HepG2 (cell line): ENCODE data around the gene ONECUT1. TPM values are rescaled to one million over a fixed set of nuclear protein-coding genes. Genes with fewer than 3 reads are reported as not detected.

Experiments
- ATAC-seq: fragments of 200-7000 bp; cut with Tn5 transposase; 3 replicates; pipeline ENCODE4 v1.9.1; 2020; ENCODE audit warnings: mild to moderate bottlenecking, moderate library complexity
- BruUV-seq: library from RNA; stranded (reverse); fragments of 400-500 nt; replicated peaks from 2 replicates; lab custom pipeline; 2021; lab: Mats Ljungman, UMichigan
- CTCF ChIA-PET: fragments of 300-600 bp; formaldehyde crosslinking; extraction: SDS; loops from one replicate; lab custom pipeline; 2021; ENCODE audit warnings: low total read pairs, inconsistent platforms, low intra/inter-chr PET ratio; lab: Yijun Ruan, JAX
- POLR2A ChIA-PET: fragments of 350-600 bp; sonication (Branson Sonifier 250); formaldehyde crosslinking; loops from one replicate; lab custom pipeline; 2020; ENCODE audit warnings: antibody characterized with exemption, inconsistent platforms; lab: Yijun Ruan, JAX
- DNase-seq: peaks from one replicate; pipeline ENCODE4 v3.0.0-alpha.2; 2015; ENCODE audit warnings: low spot score
- FAIRE-seq: peaks from 3 replicates; lab custom pipeline; 2011; peaks lifted over from hg19 to GRCh38; lab: Jason Lieb, UNC
- H2AFZ ChIP-seq: one replicate; pipeline ENCODE4 v1.6.1; 2011; ENCODE audit warnings: low read length, inconsistent platforms
- H3K27ac ChIP-seq: fragments of 300-600 bp; 3 replicates; pipeline ENCODE4 v1.8.0; 2011; ENCODE audit warnings: mixed run types, mild to moderate bottlenecking, mixed read lengths, low read length, inconsistent platforms; ENCODE audit not compliant: insufficient read depth; ENCODE audit errors: extremely low read length
- H3K27me3 ChIP-seq, 2 experiments: fragments of 200-600 bp in 1 of 2; 2 replicates in 1 of 2; 3 replicates in 1 of 2; pipeline versions ENCODE4 v1.6.0 to v1.8.0; 2011; ENCODE audit warnings: low read length in 2 of 2, mild to moderate bottlenecking in 2 of 2, moderate library complexity in 2 of 2, inconsistent platforms in 1 of 2; ENCODE audit not compliant: insufficient read depth in 2 of 2, control insufficient read depth in 1 of 2
- H3K36me3 ChIP-seq, 2 experiments: fragments of 200-600 bp in 1 of 2; replicated peaks in 1 of 2; 2 replicates in 1 of 2; 3 replicates in 1 of 2; pipeline versions ENCODE4 v1.5.1 to v1.8.0; 2011; ENCODE audit warnings: low read length in 2 of 2, inconsistent platforms in 1 of 2; ENCODE audit not compliant: insufficient read depth in 2 of 2, control insufficient read depth in 1 of 2
- H3K4me1 ChIP-seq: 2 replicates; pipeline ENCODE4 v1.5.1; 2012; ENCODE audit warnings: low read length, inconsistent platforms; ENCODE audit not compliant: insufficient read depth
- H3K4me2 ChIP-seq: 2 replicates; pipeline ENCODE4 v1.6.0; 2011; ENCODE audit warnings: low read depth, low read length, inconsistent platforms
- H3K4me3 ChIP-seq, 3 experiments: fragments of 200-600 bp in 1 of 3; sonication (generic), shearing (Covaris generic) in 1 of 3; replicated peaks in 1 of 3; 2 replicates each; pipeline ENCODE4 v1.5.1; 2011 to 2016; ENCODE audit warnings: low read length in 3 of 3, inconsistent platforms in 2 of 3, low read depth in 2 of 3, mild to moderate bottlenecking in 2 of 3, control low read depth in 1 of 3, mixed read lengths in 1 of 3; ENCODE audit not compliant: insufficient read depth in 1 of 3
- H3K79me2 ChIP-seq: one replicate; pipeline ENCODE4 v1.6.1; 2011; ENCODE audit warnings: low read length, inconsistent platforms; ENCODE audit not compliant: insufficient read depth
- H3K9ac ChIP-seq: 2 replicates; pipeline ENCODE4 v1.6.0; 2011; ENCODE audit warnings: mild to moderate bottlenecking, low read depth, low read length, inconsistent platforms; ENCODE audit not compliant: insufficient read depth
- H3K9me3 ChIP-seq: 2 replicates; pipeline ENCODE4 v1.5.1; 2012; ENCODE audit warnings: mild to moderate bottlenecking, low read length
- H4K20me1 ChIP-seq: 2 replicates; pipeline ENCODE4 v1.6.0; 2011; ENCODE audit warnings: inconsistent platforms, mild to moderate bottlenecking, low read length, moderate library complexity; ENCODE audit not compliant: insufficient read depth
- E2F1 ChIP-seq: sonication (generic); formaldehyde crosslinking; IDR thresholded peaks from 2 replicates; pipeline ENCODE4 v1.5.0; 2020; ENCODE audit warnings: missing genetic modification reagents
- IKZF4 ChIP-seq: sonication (generic); formaldehyde crosslinking; IDR thresholded peaks from 2 replicates; pipeline ENCODE4 v1.5.1; 2020; ENCODE audit warnings: borderline replicate concordance, mild to moderate bottlenecking, low read depth, missing genetic modification reagents; ENCODE audit errors: not compliant biosample characterization
- MLXIP ChIP-seq: sonication (generic); formaldehyde crosslinking; IDR thresholded peaks from 2 replicates; pipeline ENCODE4 v1.9.0; 2021; ENCODE audit warnings: missing genetic modification reagents, borderline replicate concordance
- NAIF1 ChIP-seq: sonication (generic); formaldehyde crosslinking; IDR thresholded peaks from 2 replicates; pipeline ENCODE4 v1.5.0; 2020; ENCODE audit warnings: mild to moderate bottlenecking, missing genetic modification reagents, borderline replicate concordance
- NCOR1 ChIP-seq: fragments of 200-600 bp; sonication (generic); IDR thresholded peaks from 2 replicates; pipeline ENCODE4 v1.7.0; 2017; ENCODE audit warnings: antibody characterized with exemption, low read length, borderline replicate concordance
- NRL ChIP-seq: sonication (generic); formaldehyde crosslinking; IDR thresholded peaks from 2 replicates; pipeline ENCODE4 v1.5.0; 2020; ENCODE audit warnings: missing genetic modification reagents, mild to moderate bottlenecking, moderate library complexity, borderline replicate concordance
- POGZ ChIP-seq: sonication (generic); formaldehyde crosslinking; IDR thresholded peaks from 2 replicates; pipeline ENCODE4 v1.4.0; 2020; ENCODE audit warnings: mild to moderate bottlenecking, missing genetic modification reagents
- PTBP1 ChIP-seq: fragments of 200-400 bp; formaldehyde crosslinking; IDR thresholded peaks from 2 replicates; pipeline ENCODE4 v1.6.1; 2018; ENCODE audit warnings: low read length, low read depth; ENCODE audit not compliant: poor library complexity, severe bottlenecking
- REST ChIP-seq, 2 experiments: IDR thresholded peaks; 2 replicates each; pipeline ENCODE4 v1.6.1; 2011 to 2012; ENCODE audit warnings: low read length in 2 of 2, borderline replicate concordance in 1 of 2, low read depth in 1 of 2, mild to moderate bottlenecking in 1 of 2, moderate library complexity in 1 of 2
- RFX1 ChIP-seq: fragments of 450-650 bp; IDR thresholded peaks from 2 replicates; pipeline ENCODE4 v1.6.1; 2017
- SALL1 ChIP-seq: sonication (generic); formaldehyde crosslinking; IDR thresholded peaks from 2 replicates; pipeline ENCODE4 v1.8.0; 2022; ENCODE audit warnings: mild to moderate bottlenecking, missing genetic modification reagents
- ZFP90 ChIP-seq: sonication (generic); formaldehyde crosslinking; IDR thresholded peaks from 2 replicates; pipeline ENCODE4 v1.8.0; 2022; ENCODE audit warnings: missing genetic modification reagents, mild to moderate bottlenecking, inconsistent platforms, borderline replicate concordance
- ZNF274 ChIP-seq: sonication (generic); formaldehyde crosslinking; IDR thresholded peaks from 2 replicates; pipeline ENCODE4 v1.5.1; 2020; ENCODE audit warnings: mild to moderate bottlenecking, missing genetic modification reagents
- ZNF329 ChIP-seq: sonication (generic); formaldehyde crosslinking; IDR thresholded peaks from 2 replicates; pipeline ENCODE4 v1.9.0; 2021; ENCODE audit warnings: low read depth, mild to moderate bottlenecking, missing genetic modification reagents
- ZNF501 ChIP-seq: sonication (generic); formaldehyde crosslinking; IDR thresholded peaks from 2 replicates; pipeline ENCODE4 v1.5.1; 2020; ENCODE audit warnings: mild to moderate bottlenecking, moderate library complexity, missing genetic modification reagents
- ZNF772 ChIP-seq: sonication (generic); formaldehyde crosslinking; IDR thresholded peaks from 2 replicates; pipeline ENCODE4 v1.5.0; 2020; ENCODE audit warnings: mild to moderate bottlenecking, missing genetic modification reagents
- WGBS: methylation state at CpG from one replicate; pipeline ENCODE4 v1.1.6; 2017; ENCODE audit warnings: low lambda C conversion rate; 5-methylcytosine and 5-hydroxymethylcytosine counted together
- in situ Hi-C: cut with HindIII; loops from 2 replicates; pipeline ENCODE4 v1.10.0; 2017; ENCODE audit warnings: low pct_unique_long_range_greater_than_20kb; ENCODE audit not compliant: extremely low pct_ligation_motif_present
- intact Hi-C: fragments of 100-400 bp; cut with micrococcal nuclease; formaldehyde crosslinking; loops from one replicate; pipeline ENCODE4 v1.10.0; 2022; ENCODE audit not compliant: unreplicated experiment
- polyA plus RNA-seq, 8 experiments: library from polyadenylated mRNA; depleted of rRNA in 3 of 8; stranded (reverse) in 7 of 8; unstranded in 1 of 8; fragments of >200 nt; fragmentation: Illumina TruSeq in 4 of 8; extraction: Trizol in 4 of 8; gene quantifications; 2 replicates each; pipeline versions ENCODE4 v1.2.1 to v1.2.3, GENCODE V29; 2011 to 2016; ENCODE audit warnings: low read depth in 4 of 8, missing spikeins in 1 of 8, mixed read lengths in 1 of 8; ENCODE audit not compliant: insufficient read depth in 1 of 8
- total RNA-seq, 5 experiments: library from RNA; depleted of rRNA; stranded (reverse); fragments of >200 nt; fragmentation: Illumina TruSeq; extraction: Trizol; gene quantifications; 2 replicates each; pipeline ENCODE4 v1.2.3, GENCODE V29; 2016; ENCODE audit warnings: low read depth in 1 of 5

Gene ONECUT1
- total and polyA plus RNA-seq, 2 of the 13 experiments (the other 11 are each of a cell fraction or from before 2014, with no cell fraction given) = 3.5 to 9.1 TPM

GRCh38 chr15:52787123-52787503 is 3.0 kb downstream of the ONECUT1 start:
- CTCF ChIA-PET = no interaction called here
- POLR2A ChIA-PET = interaction anchor here (0.6 to 2.2 kb wide), 5 partner anchors 9 to 668 kb away, joined by 3 to 6 read pairs (median 3); no protein-coding TSS in a partner anchor
- FAIRE-seq (no peak), DNase-seq (no peak), ATAC-seq (peak; percentile 31)
- H3K4me3 ChIP-seq = peak overlapping the region; percentile 58 to 80 (median 76)
- peaks cover 0 to 2% of the 10 kb centered on the region in 2 experiments; a peak in 2 of 5 replicates for H3K27me3 ChIP-seq
- peaks cover 47% of the 10 kb centered on the region for H3K4me1 ChIP-seq
- H3K4me2 ChIP-seq = peak overlapping the region; percentile 79
- intact Hi-C loops = loop anchor here (10.0 kb wide), 1 partner anchor 248 kb away; no protein-coding TSS in a partner anchor
- BruUV-seq = no TSS peak
- WGBS = 88% methylated on average over 11 of the region's 24 CpGs
- no peak overlapping the region for H2AFZ ChIP-seq
- in situ Hi-C loops = loop anchor here (10.0 kb wide), 1 partner anchor 928 kb away; no protein-coding TSS in a partner anchor
- H3K27ac ChIP-seq = peak overlapping the region; percentile 84
- H3K9ac ChIP-seq = peak overlapping the region; percentile 61
- H3K36me3 ChIP-seq = peaks cover 0 to 3% of the 10 kb centered on the region in 2 experiments; a peak in 1 of 5 replicates
- peaks cover 22% of the 10 kb centered on the region; the same call in 1 of the 2 replicates for H3K9me3 ChIP-seq
- peaks cover 50% of the 10 kb centered on the region for H3K79me2 ChIP-seq
- H4K20me1 ChIP-seq = no peaks in the 10 kb centered on the region
- no peak for TF ChIP-seq ZNF772 (CRISPR knock-in tag)
- TF ChIP-seq ZFP90 (CRISPR knock-in tag) = no peak
- TF ChIP-seq POGZ = no peak
- TF ChIP-seq RFX1 = no peak
- peak; percentile 20; the same call in 1 of the 2 replicates for TF ChIP-seq NRL (CRISPR knock-in tag)
- TF ChIP-seq MLXIP (CRISPR knock-in tag) = no peak
- TF ChIP-seq NCOR1 = no peak
- no peak for TF ChIP-seq REST (IDR thresholded peaks at IDR 0.05; ENCODE audit: borderline replicate concordance in 1 of 2, low read depth in 1 of 2, low read length in 2 of 2)
- TF ChIP-seq SALL1 (CRISPR knock-in tag) = peak; percentile 12; the same call in 1 of the 2 replicates
- TF ChIP-seq PTBP1 = no peak
- TF ChIP-seq ZNF274 (CRISPR knock-in tag) = 0 out of 2 replicates have a peak, but pooled peaks have one; percentile 1
- 0 out of 2 replicates have a peak, but pooled peaks have one; percentile 8 for TF ChIP-seq ZNF501 (CRISPR knock-in tag)
- no peak for TF ChIP-seq ZNF329 (CRISPR knock-in tag)
- TF ChIP-seq E2F1 (CRISPR knock-in tag) = no peak
- TF ChIP-seq NAIF1 = no peak
- TF ChIP-seq IKZF4 (CRISPR knock-in tag) = no peak
